Activated naive CD4-positive, alpha-beta T cell treated with anti-CD3 and anti-CD28 coated beads, Interleukin-2, amount 10 ng/mL, durations not matched to agents 5 hours and 36 hours (primary cell): ENCODE data around the gene ARCN1. TPM values are rescaled to one million over a fixed set of nuclear protein-coding genes. Genes with fewer than 3 reads are reported as not detected.

Experiments
- microRNA-seq: library from miRNA; unstranded; fragments of <30 nt; microRNA quantifications from one replicate; pipeline ENCODE4 v1.2.0, GENCODE V29; 2022; ENCODE audit warnings: borderline microRNAs expressed, borderline replicate concordance
- total RNA-seq, 2 experiments: library from RNA; stranded (reverse); gene quantifications; one replicate each; pipeline ENCODE4 v1.2.3, GENCODE V29; 2021

Gene ARCN1
- total RNA-seq, result 100 to 1,000 TPM; 112 to 117 TPM

DNA sequence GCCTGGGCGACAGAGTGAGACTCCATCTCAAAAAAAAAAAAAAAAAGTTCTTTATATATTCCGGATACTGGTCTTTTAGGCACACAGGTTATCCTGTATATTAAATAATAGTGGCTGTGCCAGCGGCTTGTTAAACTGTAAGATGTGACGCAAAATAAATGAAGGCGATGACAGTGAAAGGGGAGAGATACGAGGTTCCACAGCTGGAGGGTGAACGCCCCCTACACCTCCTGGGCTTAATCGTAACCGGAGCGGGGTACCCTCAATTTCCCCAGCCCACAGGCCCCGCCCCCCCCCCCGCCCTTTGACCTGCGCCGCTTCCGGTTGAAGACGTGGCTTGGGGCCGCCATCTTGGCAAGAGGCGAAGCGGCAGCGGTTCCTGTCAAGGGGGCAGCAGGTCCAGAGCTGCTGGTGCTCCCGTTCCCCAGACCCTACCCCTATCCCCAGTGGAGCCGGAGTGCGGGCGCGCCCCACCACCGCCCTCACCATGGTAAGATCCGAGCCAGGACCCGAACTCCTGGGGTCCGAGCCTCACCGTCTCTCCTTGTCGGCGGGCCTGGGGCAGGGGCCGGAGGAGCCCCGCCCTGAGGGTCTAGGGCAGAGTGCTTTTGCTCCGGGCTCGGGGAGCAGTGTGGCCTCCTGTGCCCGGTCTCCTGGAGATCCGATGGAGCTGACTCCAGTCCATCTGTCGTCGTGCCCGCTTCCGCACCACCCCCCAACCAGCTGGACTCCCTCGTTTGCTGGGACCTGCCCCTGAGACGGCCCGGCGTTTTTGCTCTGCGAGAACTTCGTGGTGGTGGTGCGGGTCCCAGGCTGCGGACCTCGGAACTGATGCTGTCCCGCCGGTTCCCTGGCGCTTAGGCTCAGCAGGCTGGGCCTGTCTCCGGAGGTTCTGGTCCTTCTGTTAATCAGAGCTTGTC, at the start of gene ARCN1:
TSS of gene ARCN1 (plus strand) at position 349 of the 920 bp plus-strand sequence. CDS start at position 488, 139 bp downstream.

DNA sequence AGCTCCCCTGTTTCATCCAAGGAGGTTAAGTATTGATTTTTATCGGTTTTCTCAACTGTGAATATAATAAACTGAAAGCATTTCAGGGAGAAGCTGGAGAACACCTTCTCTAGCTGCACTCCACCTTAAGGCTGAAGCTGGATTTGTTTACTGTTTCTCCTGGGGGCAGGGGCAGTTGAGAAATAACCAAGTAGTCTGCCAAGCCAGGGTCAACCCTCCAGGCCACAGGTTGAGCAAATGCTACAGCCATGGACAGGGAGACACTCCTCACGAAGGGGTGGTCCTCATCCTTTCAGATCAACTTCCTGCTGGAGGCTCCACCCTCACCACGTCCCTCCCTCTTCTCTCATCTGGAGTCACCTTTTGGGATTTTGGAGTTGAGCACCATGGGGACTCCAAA, 45.1 kb upstream of the ARCN1 start, which contains the start of gene TTC36:
TSS of gene TTC36 (plus strand) at position 366 of the 400 bp plus-strand sequence. CDS start at position 387, 21 bp downstream.

DNA sequence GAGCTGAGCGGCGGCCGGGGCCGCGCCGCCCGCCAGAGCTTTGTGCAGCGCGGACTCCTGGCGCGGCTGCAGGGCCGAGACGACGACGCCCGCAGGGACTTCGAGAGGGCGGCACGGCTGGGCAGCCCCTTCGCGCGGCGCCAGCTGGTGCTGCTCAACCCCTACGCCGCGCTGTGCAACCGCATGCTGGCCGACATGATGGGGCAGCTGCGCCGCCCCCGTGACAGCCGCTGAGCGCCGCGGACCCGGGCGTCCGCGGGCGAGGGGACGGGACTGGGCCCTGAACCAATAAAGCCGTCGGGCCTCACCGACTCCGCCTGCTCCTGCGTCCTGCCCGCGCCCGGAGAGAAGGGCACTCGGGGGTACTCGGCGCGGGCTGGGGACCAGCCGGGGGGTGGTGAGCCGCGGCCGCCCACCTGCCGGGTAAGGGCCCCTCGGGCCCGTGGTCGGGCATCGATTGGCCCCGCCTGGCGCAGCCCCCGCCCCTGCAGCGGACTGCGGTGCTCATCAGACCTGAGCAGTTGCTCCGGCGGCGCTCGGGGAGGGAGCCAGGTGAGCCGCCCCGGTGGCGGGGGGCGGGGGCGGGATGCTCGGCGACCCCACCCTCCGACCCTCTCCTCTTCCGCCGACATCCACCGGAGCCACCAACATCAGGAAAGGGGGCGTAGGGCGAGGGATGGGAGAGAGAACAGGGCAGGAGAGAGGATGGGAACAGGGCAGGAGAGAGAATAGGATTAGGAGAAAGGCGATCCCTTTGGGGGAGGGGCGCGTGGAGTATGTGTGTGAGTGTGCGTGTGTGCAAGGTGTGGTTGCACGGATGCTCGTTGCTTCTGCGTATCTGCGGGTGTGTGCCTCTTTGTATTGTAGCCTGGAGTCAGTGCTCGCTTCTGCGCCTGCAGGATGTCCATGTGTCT, 41.3 kb upstream of the ARCN1 start, which contains the start of gene TMEM25:
TSS of gene TMEM25 (plus strand) at position 510 of the 914 bp plus-strand sequence. CDS start 610 bp downstream, outside the sequence.

DNA sequence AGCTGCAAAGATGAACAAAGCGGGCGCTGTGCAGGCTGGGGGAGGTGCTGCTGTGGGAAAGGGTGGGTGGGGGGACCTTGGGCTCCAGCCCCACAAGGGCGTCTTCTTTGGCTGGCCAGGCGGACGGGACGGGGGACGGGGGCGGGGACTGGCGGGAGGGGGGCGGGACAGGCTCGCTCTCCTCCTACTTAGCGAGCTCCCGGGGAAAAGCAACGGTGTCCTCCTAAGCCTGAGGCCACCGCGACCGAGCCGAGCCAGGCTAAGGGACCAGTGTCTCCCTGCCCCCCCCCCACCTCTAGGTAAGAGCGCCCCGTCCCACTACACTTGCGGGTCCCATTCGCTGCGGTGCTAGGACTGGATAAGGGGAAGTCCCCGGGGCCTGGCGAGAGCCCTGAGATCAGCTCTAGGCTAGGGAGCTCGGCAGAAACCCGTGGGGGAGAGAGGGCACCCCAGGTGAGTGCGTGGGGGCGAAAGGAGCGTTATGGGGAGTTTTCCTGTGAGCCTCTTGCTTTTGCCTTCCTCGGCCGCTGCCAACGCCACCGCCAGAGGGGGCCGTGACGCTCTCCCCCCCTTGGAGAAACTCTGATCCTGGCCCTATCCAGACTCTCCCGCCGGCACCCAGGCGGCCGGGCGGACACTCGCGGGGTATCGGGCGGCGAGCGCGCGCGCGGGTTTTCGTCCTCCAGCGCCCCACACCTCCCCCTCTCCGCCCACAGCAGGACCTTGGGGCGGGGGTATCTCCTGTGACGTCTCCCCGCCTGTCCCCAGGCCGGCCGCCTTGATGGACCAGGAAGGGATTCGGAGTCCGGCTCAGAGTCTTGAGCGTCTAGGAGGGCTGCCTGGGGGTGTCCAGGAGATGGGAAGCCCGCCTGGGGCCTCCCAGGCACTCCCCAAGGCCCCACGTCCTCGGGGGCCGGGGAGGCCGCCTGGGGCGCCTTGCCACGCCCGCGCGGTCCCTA, 35.5 kb downstream of the ARCN1 start, which contains the start of gene PHLDB1:
TSS of gene PHLDB1 (plus strand) at position 215 of the 959 bp plus-strand sequence. CDS start 6,222 bp downstream, outside the sequence.

Small RNAs within 50 kb of the gene (microRNA-seq; reads per million reads assigned to microRNA genes)
- not detected for gene MIR6716

Other genes starting within 250 kb of the ARCN1 start
- gene CD3D, start 229.7 kb upstream of the ARCN1 start, total RNA-seq, result 100 to 1,000 TPM; 462 to 471 TPM
- gene CD3G, start 228.1 kb upstream of the ARCN1 start, total RNA-seq, result 100 to 1,000 TPM; 201 to 212 TPM
- gene UBE4A, start 212.8 kb upstream of the ARCN1 start, total RNA-seq, result 10 to 100 TPM; 40.2 to 40.6 TPM
- 100 to 1,000 TPM; 286 to 294 TPM for gene ATP5MG, start 170.8 kb upstream of the ARCN1 start, total RNA-seq
- gene KMT2A, start 135.9 kb upstream of the ARCN1 start, total RNA-seq, result 10 to 100 TPM; 91.6 to 92.8 TPM
- under 1 TPM; 0.55 to 0.83 TPM for gene TTC36, start 44.9 kb upstream of the ARCN1 start, total RNA-seq
- gene TMEM25, start 41.2 kb upstream of the ARCN1 start, total RNA-seq, result 10 to 100 TPM; 11.3 to 12.1 TPM
- 1 to 10 TPM; 9.6 to 9.9 TPM for gene IFT46, start 6.5 kb upstream of the ARCN1 start, total RNA-seq
- gene PHLDB1, start 35.2 kb downstream of the ARCN1 start, total RNA-seq, result under 1 TPM; 0.26 to 0.43 TPM
- gene TREH, start 107.2 kb downstream of the ARCN1 start, total RNA-seq, result not detected
- 100 to 1,000 TPM; 172 to 174 TPM for gene DDX6, start 218.8 kb downstream of the ARCN1 start, total RNA-seq